Measurements from ENCODE around the gene ALG10. TPM values are rescaled to one million over a fixed set of nuclear protein-coding genes. Genes with fewer than 3 reads are reported as not detected.

ALG10 gene
- total RNA-seq, 1 experiment from 2014 or later, result 13.0 TPM

DNA sequence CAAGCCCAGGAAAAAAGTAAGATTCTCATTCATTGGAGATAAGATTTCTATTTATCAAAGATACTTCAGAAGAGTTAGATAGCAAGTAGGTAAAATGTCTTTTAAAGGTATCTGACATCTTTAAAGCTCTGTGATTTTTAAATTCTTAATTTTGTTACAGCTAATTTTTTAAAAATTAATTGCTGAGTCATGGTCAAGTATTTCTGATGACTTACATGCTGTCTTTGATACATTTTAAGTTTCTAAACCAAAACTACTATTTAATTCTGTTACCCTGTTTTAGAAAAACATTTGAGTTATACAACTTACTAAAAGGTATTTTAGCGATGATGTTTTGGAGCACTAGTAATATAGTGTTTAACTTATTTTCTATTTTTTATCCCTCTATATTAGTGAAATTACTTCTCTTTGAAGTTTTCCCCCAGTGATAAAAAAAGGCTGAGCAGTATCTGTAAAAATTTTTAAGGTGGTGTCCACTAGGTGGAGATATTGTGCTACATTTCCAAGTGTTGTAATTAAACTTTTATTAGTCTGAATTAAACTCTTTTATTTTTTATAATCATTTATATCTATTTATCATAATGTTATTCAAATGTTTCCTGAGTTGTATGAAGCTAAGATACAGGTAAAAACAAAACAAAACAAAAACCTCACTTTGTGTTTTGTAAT, 11.5 kb downstream of the ALG10 start:
- no peak overlapping the region for H4K5ac ChIP-seq (ENCODE audit: insufficient read length, low read depth, low read length)

More for the DNA sequence above, 11.5 kb downstream of the ALG10 start:
- Histone ChIP-seq H3K9ac (ENCODE audit: extremely low read depth, insufficient read length, low read length) (no peak overlapping the region), H2BK15ac (ENCODE audit: low read depth, low read length) (no peak overlapping the region), H4K8ac (replicated peaks; ENCODE audit: insufficient read length, low read depth, low read length) (no peak overlapping the region), H4K20me1 (ENCODE audit: control insufficient read depth, insufficient read depth, insufficient read length) (no peaks in the 10 kb centered on the region), H3T11ph (ENCODE audit: low read length) (no peak overlapping the region), H2BK12ac (ENCODE audit: insufficient read length, low read depth, low read length) (no peak overlapping the region), H3K4me1 (ENCODE audit: insufficient read depth, low read length) (no peaks in the 10 kb centered on the region), H3K18ac (ENCODE audit: insufficient read length, low read depth, low read length) (no peak overlapping the region), H3K4me2 (ENCODE audit: insufficient read depth, insufficient read length, low read length) (no peak overlapping the region), H3K9me3 (ENCODE audit: control insufficient read depth, low read depth, low read length) (no peaks in the 10 kb centered on the region), H3K56ac (ENCODE audit: insufficient read length, low read depth, low read length) (no peak overlapping the region), H3K27me3 (ENCODE audit: insufficient read depth, low read length) (no peaks in the 10 kb centered on the region), H2BK20ac (ENCODE audit: low read depth, low read length, poor library complexity, severe bottlenecking) (no peak overlapping the region), H3K14ac (ENCODE audit: insufficient read depth, low read length) (no peak overlapping the region), H4K91ac (ENCODE audit: insufficient read length, low read depth, low read length) (no peak overlapping the region), H3K27ac (ENCODE audit: insufficient read length, low read depth, low read length) (no peak overlapping the region), H3K79me1 (ENCODE audit: insufficient read depth, low read depth, low read length, poor library complexity, severe bottlenecking) (no peaks in the 10 kb centered on the region), H2BK120ac (ENCODE audit: low read depth, low read length, poor library complexity, severe bottlenecking) (no peak overlapping the region), H2AFZ (ENCODE audit: low read length) (no peak overlapping the region), H3K4ac (ENCODE audit: low read depth, low read length) (no peak overlapping the region), H3K23me2 (ENCODE audit: insufficient read length, low read depth, low read length, poor library complexity, severe bottlenecking) (no peaks in the 10 kb centered on the region), H2AK5ac (ENCODE audit: insufficient read length, low read length) (no peak overlapping the region), H3K79me2 (ENCODE audit: insufficient read depth, low read length) (no peaks in the 10 kb centered on the region), H3K23ac (ENCODE audit: insufficient read length, low read depth, low read length) (no peak overlapping the region), H2BK5ac (ENCODE audit: insufficient read length, low read length) (no peak overlapping the region)
- WGBS (ENCODE audit: extremely low coverage, insufficient read length, low lambda C conversion rate), result no CpG with 5 or more reads among the region's 1 CpG
- peak; percentile 73 for TF ChIP-seq CTCF (conservative IDR thresholded peaks at IDR 0.05)
- H3K4me3 Mint-ChIP-seq, result no peak overlapping the region
- H3K9me3 Mint-ChIP-seq, result peaks cover 9 to 16% of the 10 kb centered on the region in 2 experiments
- no peak for DNase-seq
- no peaks in the 10 kb centered on the region for H3K27me3 Mint-ChIP-seq (ENCODE audit: low read depth)
- H3K36me3 Mint-ChIP-seq (ENCODE audit: insufficient read depth in 1 of 3, low read depth in 3 of 3), result peaks cover 3 to 18% (median 6%) of the 10 kb centered on the region in 3 experiments; a peak in 6 of 7 replicates
- no peak overlapping the region for H3K27ac Mint-ChIP-seq
- no peaks in the 10 kb centered on the region for H3K4me1 Mint-ChIP-seq

Measured in H9 (cell line).